SKM-1 (cell line): ENCODE measurements around the gene SEMA5B.

Experiments
- DNase-seq: peaks from one replicate; lab custom pipeline; 2025; ENCODE audit not compliant: unreplicated experiment; lab: John Stamatoyannopoulos, UW

The SEMA5B gene

GRCh38 chr3:122998206-122998605 is 29.4 kb downstream of the SEMA5B start:
- DNase-seq, result no peak

- DNase-seq, result no peak
Observed at GRCh38 chr3:122996038-122996580, 31.5 kb downstream of the SEMA5B start.

- no peak for DNase-seq
Observed at GRCh38 chr3:122994954-122995353, 32.6 kb downstream of the SEMA5B start.

- DNase-seq, result no peak
Observed at GRCh38 chr3:122993124-122993978, 34.2 kb downstream of the SEMA5B start.

- DNase-seq, result no peak
Observed at GRCh38 chr3:122992676-122993075, 34.9 kb downstream of the SEMA5B start.

- DNase-seq, result no peak
Observed at GRCh38 chr3:122992133-122992532, 35.4 kb downstream of the SEMA5B start.

- no peak for DNase-seq
Observed at GRCh38 chr3:122991236-122991985, 36.2 kb downstream of the SEMA5B start.

- no peak for DNase-seq
Observed at GRCh38 chr3:122989856-122990575, 37.5 kb downstream of the SEMA5B start.

- no peak for DNase-seq
Observed at GRCh38 chr3:122988508-122988907, 39.1 kb downstream of the SEMA5B start.

GRCh38 chr3:122987736-122988319 is 39.7 kb downstream of the SEMA5B start:
- no peak for DNase-seq

GRCh38 chr3:122987231-122987630 is 40.3 kb downstream of the SEMA5B start:
- no peak for DNase-seq

- no peak for DNase-seq
Observed at GRCh38 chr3:122986693-122987179, 40.8 kb downstream of the SEMA5B start.

GRCh38 chr3:122985539-122985938 is 42.0 kb downstream of the SEMA5B start:
- no peak for DNase-seq

GRCh38 chr3:122984650-122985049 is 42.9 kb downstream of the SEMA5B start:
- no peak for DNase-seq

- DNase-seq, result no peak
Observed at GRCh38 chr3:122984007-122984406, 43.6 kb downstream of the SEMA5B start.

- DNase-seq, result no peak
Observed at GRCh38 chr3:122982216-122983185, 45.1 kb downstream of the SEMA5B start.

- no peak for DNase-seq
Observed at GRCh38 chr3:122979211-122979610, 48.4 kb downstream of the SEMA5B start.

GRCh38 chr3:122978569-122978968 is 49.0 kb downstream of the SEMA5B start:
- no peak for DNase-seq

GRCh38 chr3:122977746-122978466 is 49.7 kb downstream of the SEMA5B start:
- DNase-seq, result no peak
